Superior temporal gyrus (tissue), 1 donor: ENCODE data around the gene TMEM258.

ENCODE experiments used
- DNase-seq: peaks from one replicate; pipeline ENCODE4 v3.0.0-alpha.2; 2016; ENCODE audit errors: extremely low spot score

TMEM258 gene

DNA sequence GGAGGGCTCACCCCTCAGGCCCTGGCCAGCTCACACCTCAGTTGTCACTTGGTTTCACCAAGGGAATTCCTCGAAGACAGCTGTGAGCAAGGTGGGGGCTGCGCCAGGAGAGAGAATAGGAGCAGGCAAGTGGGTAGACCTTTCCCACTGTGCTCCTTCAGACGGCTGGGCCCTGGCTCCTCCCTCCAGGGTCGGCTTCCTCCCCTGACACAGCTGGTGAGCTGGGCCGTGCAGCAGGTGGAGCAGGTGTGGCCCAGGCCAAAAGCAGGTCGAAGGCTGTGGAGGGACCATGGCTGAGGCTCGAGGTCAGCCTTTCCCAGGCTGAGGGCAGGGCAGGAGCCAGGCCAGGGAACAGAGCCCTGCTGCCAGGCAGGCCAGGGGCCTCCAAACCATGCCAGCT lies 52.4 kb downstream of the TMEM258 start:
- no peak for DNase-seq

- DNase-seq: no peak
These were observed 53.0 kb downstream of the TMEM258 start for GRCh38 chr11:61739413-61739812.
